HepG2 (cell line): Measurements from ENCODE around the gene LCORL. TPM values are rescaled to one million over a fixed set of nuclear protein-coding genes. Genes with fewer than 3 reads are reported as not detected.

Experiments used
- ATAC-seq: fragments of 200-7000 bp; cut with Tn5 transposase; 3 replicates; pipeline ENCODE4 v1.9.1; 2020; ENCODE audit warnings: mild to moderate bottlenecking, moderate library complexity
- BruUV-seq: library from RNA; stranded (reverse); fragments of 400-500 nt; replicated peaks from 2 replicates; lab custom pipeline; 2021; lab: Mats Ljungman, UMichigan
- CTCF ChIA-PET: fragments of 300-600 bp; formaldehyde crosslinking; extraction: SDS; loops from one replicate; lab custom pipeline; 2021; ENCODE audit warnings: low total read pairs, inconsistent platforms, low intra/inter-chr PET ratio; lab: Yijun Ruan, JAX
- POLR2A ChIA-PET: fragments of 350-600 bp; sonication (Branson Sonifier 250); formaldehyde crosslinking; loops from one replicate; lab custom pipeline; 2020; ENCODE audit warnings: antibody characterized with exemption, inconsistent platforms; lab: Yijun Ruan, JAX
- DNase-seq: peaks from one replicate; pipeline ENCODE4 v3.0.0-alpha.2; 2015; ENCODE audit warnings: low spot score
- FAIRE-seq: peaks from 3 replicates; lab custom pipeline; 2011; peaks lifted over from hg19 to GRCh38; lab: Jason Lieb, UNC
- H2AFZ ChIP-seq: one replicate; pipeline ENCODE4 v1.6.1; 2011; ENCODE audit warnings: low read length, inconsistent platforms
- H3K27ac ChIP-seq: fragments of 300-600 bp; 3 replicates; pipeline ENCODE4 v1.8.0; 2011; ENCODE audit warnings: mixed run types, mild to moderate bottlenecking, mixed read lengths, low read length, inconsistent platforms; ENCODE audit not compliant: insufficient read depth; ENCODE audit errors: extremely low read length
- H3K27me3 ChIP-seq, 2 experiments: fragments of 200-600 bp in 1 of 2; 2 replicates in 1 of 2; 3 replicates in 1 of 2; pipeline versions ENCODE4 v1.6.0 to v1.8.0; 2011; ENCODE audit warnings: low read length in 2 of 2, mild to moderate bottlenecking in 2 of 2, moderate library complexity in 2 of 2, inconsistent platforms in 1 of 2; ENCODE audit not compliant: insufficient read depth in 2 of 2, control insufficient read depth in 1 of 2
- H3K36me3 ChIP-seq, 2 experiments: fragments of 200-600 bp in 1 of 2; replicated peaks in 1 of 2; 2 replicates in 1 of 2; 3 replicates in 1 of 2; pipeline versions ENCODE4 v1.5.1 to v1.8.0; 2011; ENCODE audit warnings: low read length in 2 of 2, inconsistent platforms in 1 of 2; ENCODE audit not compliant: insufficient read depth in 2 of 2, control insufficient read depth in 1 of 2
- H3K4me1 ChIP-seq: 2 replicates; pipeline ENCODE4 v1.5.1; 2012; ENCODE audit warnings: low read length, inconsistent platforms; ENCODE audit not compliant: insufficient read depth
- H3K4me2 ChIP-seq: 2 replicates; pipeline ENCODE4 v1.6.0; 2011; ENCODE audit warnings: low read depth, low read length, inconsistent platforms
- H3K4me3 ChIP-seq, 3 experiments: fragments of 200-600 bp in 1 of 3; sonication (generic), shearing (Covaris generic) in 1 of 3; replicated peaks in 1 of 3; 2 replicates each; pipeline ENCODE4 v1.5.1; 2011 to 2016; ENCODE audit warnings: low read length in 3 of 3, inconsistent platforms in 2 of 3, low read depth in 2 of 3, mild to moderate bottlenecking in 2 of 3, control low read depth in 1 of 3, mixed read lengths in 1 of 3; ENCODE audit not compliant: insufficient read depth in 1 of 3
- H3K79me2 ChIP-seq: one replicate; pipeline ENCODE4 v1.6.1; 2011; ENCODE audit warnings: low read length, inconsistent platforms; ENCODE audit not compliant: insufficient read depth
- H3K9ac ChIP-seq: 2 replicates; pipeline ENCODE4 v1.6.0; 2011; ENCODE audit warnings: mild to moderate bottlenecking, low read depth, low read length, inconsistent platforms; ENCODE audit not compliant: insufficient read depth
- H3K9me3 ChIP-seq: 2 replicates; pipeline ENCODE4 v1.5.1; 2012; ENCODE audit warnings: mild to moderate bottlenecking, low read length
- H4K20me1 ChIP-seq: 2 replicates; pipeline ENCODE4 v1.6.0; 2011; ENCODE audit warnings: inconsistent platforms, mild to moderate bottlenecking, low read length, moderate library complexity; ENCODE audit not compliant: insufficient read depth
- EZH2 ChIP-seq: conservative IDR thresholded peaks from 2 replicates; pipeline ENCODE4 v1.6.1; 2012; ENCODE audit warnings: mild to moderate bottlenecking, low read depth, low read length, moderate library complexity
- GPN1 ChIP-seq: sonication (generic); formaldehyde crosslinking; IDR thresholded peaks from 2 replicates; pipeline ENCODE4 v1.5.1; 2020; ENCODE audit warnings: missing genetic modification reagents, borderline replicate concordance
- MAZ ChIP-seq, 2 experiments: sonication (generic) in 1 of 2; formaldehyde crosslinking in 1 of 2; IDR thresholded peaks; 2 replicates each; pipeline versions ENCODE4 v1.5.0 to v1.6.1; 2012 to 2020; ENCODE audit warnings: low read depth in 2 of 2, mild to moderate bottlenecking in 2 of 2, borderline replicate concordance in 1 of 2, improper control_type of control experiment in 1 of 2, low read length in 1 of 2, missing genetic modification reagents in 1 of 2, moderate library complexity in 1 of 2
- PRMT3 ChIP-seq: sonication (generic); formaldehyde crosslinking; IDR thresholded peaks from 2 replicates; pipeline ENCODE4 v1.8.1; 2022; ENCODE audit warnings: low read depth, mild to moderate bottlenecking, moderate library complexity, missing genetic modification reagents, borderline replicate concordance
- RBFOX2 ChIP-seq: fragments of 200-400 bp; formaldehyde crosslinking; IDR thresholded peaks from 2 replicates; pipeline ENCODE4 v1.6.1; 2017; ENCODE audit warnings: low read depth, mild to moderate bottlenecking, low read length
- TMF1 ChIP-seq: sonication (generic); formaldehyde crosslinking; IDR thresholded peaks from 2 replicates; pipeline ENCODE4 v1.8.1; 2022; ENCODE audit warnings: low read depth, missing genetic modification reagents
- ZBTB42 ChIP-seq: sonication (generic); formaldehyde crosslinking; IDR thresholded peaks from 2 replicates; pipeline ENCODE4 v1.5.0; 2020; ENCODE audit warnings: mild to moderate bottlenecking, missing genetic modification reagents
- ZBTB44 ChIP-seq: sonication (generic); formaldehyde crosslinking; IDR thresholded peaks from 2 replicates; pipeline ENCODE4 v1.4.0; 2020; ENCODE audit warnings: missing genetic modification reagents
- ZHX1 ChIP-seq: sonication (generic); formaldehyde crosslinking; IDR thresholded peaks from 2 replicates; pipeline ENCODE4 v1.8.1; 2022; ENCODE audit warnings: low read depth, mild to moderate bottlenecking, missing genetic modification reagents
- ZNF615 ChIP-seq: sonication (generic); formaldehyde crosslinking; IDR thresholded peaks from 2 replicates; pipeline ENCODE4 v1.5.0; 2020; ENCODE audit warnings: mild to moderate bottlenecking, missing genetic modification reagents, borderline replicate concordance
- ZNF709 ChIP-seq: sonication (generic); formaldehyde crosslinking; IDR thresholded peaks from 2 replicates; pipeline ENCODE4 v1.5.0; 2020; ENCODE audit warnings: mild to moderate bottlenecking, missing genetic modification reagents
- WGBS: methylation state at CpG from one replicate; pipeline ENCODE4 v1.1.6; 2017; ENCODE audit warnings: low lambda C conversion rate; 5-methylcytosine and 5-hydroxymethylcytosine counted together
- in situ Hi-C: cut with HindIII; loops from 2 replicates; pipeline ENCODE4 v1.10.0; 2017; ENCODE audit warnings: low pct_unique_long_range_greater_than_20kb; ENCODE audit not compliant: extremely low pct_ligation_motif_present
- intact Hi-C: fragments of 100-400 bp; cut with micrococcal nuclease; formaldehyde crosslinking; loops from one replicate; pipeline ENCODE4 v1.10.0; 2022; ENCODE audit not compliant: unreplicated experiment
- polyA plus RNA-seq, 8 experiments: library from polyadenylated mRNA; depleted of rRNA in 3 of 8; stranded (reverse) in 7 of 8; unstranded in 1 of 8; fragments of >200 nt; fragmentation: Illumina TruSeq in 4 of 8; extraction: Trizol in 4 of 8; gene quantifications; 2 replicates each; pipeline versions ENCODE4 v1.2.1 to v1.2.3, GENCODE V29; 2011 to 2016; ENCODE audit warnings: low read depth in 4 of 8, missing spikeins in 1 of 8, mixed read lengths in 1 of 8; ENCODE audit not compliant: insufficient read depth in 1 of 8
- total RNA-seq, 5 experiments: library from RNA; depleted of rRNA; stranded (reverse); fragments of >200 nt; fragmentation: Illumina TruSeq; extraction: Trizol; gene quantifications; 2 replicates each; pipeline ENCODE4 v1.2.3, GENCODE V29; 2016; ENCODE audit warnings: low read depth in 1 of 5
- TF ChIP-seq, protein P1 (sequence below): sonication (generic); formaldehyde crosslinking; IDR thresholded peaks from 2 replicates; pipeline ENCODE4 v1.4.0; 2020; ENCODE audit warnings: missing genetic modification reagents, mild to moderate bottlenecking, borderline replicate concordance

Gene LCORL
- total and polyA plus RNA-seq, 2 of the 13 experiments (the other 11 are each of a cell fraction or from before 2014, with no cell fraction given): 5.3 to 14.5 TPM

GRCh38 chr4:17816142-17816541 lies 205.4 kb downstream of the LCORL start:
- ATAC-seq (no peak), DNase-seq (no peak), FAIRE-seq (no peak)
- H3K36me3 ChIP-seq: peaks cover 2 to 28% of the 10 kb centered on the region in 2 experiments; a peak in 3 of 5 replicates
- CTCF ChIA-PET: no interaction called here
- no peak overlapping the region for H3K27ac ChIP-seq
- in situ Hi-C loops: loop anchor here (5.0 to 10.0 kb wide), 3 partner anchors 209 to 776 kb away; partner anchors contain the start of gene LCORL
- H3K79me2 ChIP-seq: peaks cover 46% of the 10 kb centered on the region
- H3K27me3 ChIP-seq: no peaks in the 10 kb centered on the region; a peak in 2 of 5 replicates
- no peaks in the 10 kb centered on the region for H3K9me3 ChIP-seq
- no peak overlapping the region for H3K4me2 ChIP-seq
- H3K9ac ChIP-seq: no peak overlapping the region
- H4K20me1 ChIP-seq: no peaks in the 10 kb centered on the region
- intact Hi-C loops: no loop called here
- H3K4me1 ChIP-seq: peaks cover 18% of the 10 kb centered on the region
- 97% methylated on average over 11 of the region's 12 CpGs for WGBS
- H3K4me3 ChIP-seq: no peak overlapping the region
- TF ChIP-seq, protein P1, sequence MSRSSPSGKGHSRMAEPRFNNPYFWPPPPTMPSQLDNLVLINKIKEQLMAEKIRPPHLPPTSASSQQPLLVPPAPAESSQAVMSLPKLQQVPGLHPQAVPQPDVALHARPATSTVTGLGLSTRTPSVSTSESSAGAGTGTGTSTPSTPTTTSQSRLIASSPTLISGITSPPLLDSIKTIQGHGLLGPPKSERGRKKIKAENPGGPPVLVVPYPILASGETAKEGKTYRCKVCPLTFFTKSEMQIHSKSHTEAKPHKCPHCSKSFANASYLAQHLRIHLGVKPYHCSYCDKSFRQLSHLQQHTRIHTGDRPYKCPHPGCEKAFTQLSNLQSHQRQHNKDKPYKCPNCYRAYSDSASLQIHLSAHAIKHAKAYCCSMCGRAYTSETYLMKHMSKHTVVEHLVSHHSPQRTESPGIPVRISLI (CRISPR knock-in tag): no peak
- TF ChIP-seq ZBTB42 (no peak), ZBTB44 (no peak), RBFOX2 (no peak), MAZ (IDR thresholded peaks at IDR 0.05; ENCODE audit: borderline replicate concordance, low read depth, low read length) (no peak), MAZ (CRISPR knock-in tag; IDR thresholded peaks at IDR 0.05; ENCODE audit: low read depth) (no peak), TMF1 (no peak), GPN1 (CRISPR knock-in tag) (no peak), EZH2 (no peak), PRMT3 (CRISPR knock-in tag) (no peak), ZNF709 (CRISPR knock-in tag) (no peak), ZHX1 (CRISPR knock-in tag) (no peak), ZNF615 (no peak)
- TF ChIP-seq, all 625 proteins: peak for 0
- no peak overlapping the region for H2AFZ ChIP-seq
- BruUV-seq: no TSS peak
- POLR2A ChIA-PET: no interaction called here
